ENCODE measurements around the gene RUNX2.

Gene RUNX2

DNA sequence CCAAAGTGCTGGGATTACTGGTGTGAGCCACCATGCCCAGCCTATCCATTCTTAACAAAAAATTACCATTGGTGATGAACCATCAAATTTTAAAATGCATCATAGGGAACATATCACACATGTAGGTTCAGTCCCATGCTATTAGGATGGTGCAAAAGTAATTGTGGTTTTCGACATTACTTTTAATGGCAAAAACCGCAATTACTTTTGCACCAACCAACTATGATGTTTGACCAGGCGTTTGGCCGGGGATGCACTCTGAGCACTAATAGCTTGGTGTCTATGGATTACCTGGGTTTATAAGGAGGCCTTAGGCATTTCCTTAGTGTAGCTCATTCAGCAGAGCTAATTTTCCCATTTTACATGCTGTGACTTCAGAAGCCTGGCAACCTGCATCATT lies 296.1 kb downstream of the RUNX2 start:
- no peak for DNase-seq (ENCODE audit: low spot score)

GRCh38 chr6:45625191-45625664 lies 297.1 kb downstream of the RUNX2 start:
- DNase-seq (ENCODE audit: low spot score), result no peak

DNA sequence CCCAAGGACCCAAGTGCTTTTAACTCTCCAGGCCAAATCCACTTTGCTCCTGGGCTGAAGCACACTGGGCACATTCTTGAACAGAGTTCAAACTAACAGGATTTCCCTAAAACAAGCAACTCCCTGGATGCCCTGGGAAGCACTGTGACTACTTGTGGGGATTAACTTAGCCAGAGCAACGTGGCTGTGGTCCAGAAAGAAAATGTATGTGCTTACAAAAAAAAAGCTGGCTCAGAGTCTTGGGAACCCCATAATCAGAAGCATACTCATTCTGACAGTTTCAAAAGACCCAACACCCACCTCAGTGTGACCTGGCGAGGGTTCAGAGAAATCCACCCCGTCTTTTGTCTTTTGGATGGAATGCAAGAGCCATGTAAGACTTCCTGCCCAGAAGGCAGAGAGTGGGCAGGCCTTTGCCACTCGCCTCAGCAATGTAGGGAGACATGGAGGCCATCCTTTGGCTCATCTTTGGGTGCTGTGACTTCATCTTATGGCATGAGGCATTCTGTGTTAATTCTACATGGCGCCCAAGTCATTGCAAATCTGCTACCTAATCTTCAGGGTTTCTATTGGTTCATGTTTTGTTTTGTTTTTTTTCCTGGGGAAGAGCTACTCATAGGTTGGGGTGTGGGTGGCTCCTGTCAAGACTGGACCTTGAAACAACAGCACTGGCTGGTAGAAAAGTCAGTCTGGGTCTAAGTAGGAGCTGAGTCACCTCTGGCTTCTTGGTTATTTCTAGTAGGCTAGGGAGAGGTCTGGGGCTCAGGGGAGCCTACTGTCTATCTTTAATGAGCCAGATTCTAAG lies 298.2 kb downstream of the RUNX2 start:
- DNase-seq (ENCODE audit: low spot score), result no peak

- no peak for DNase-seq (ENCODE audit: low spot score)
These were observed 302.2 kb downstream of the RUNX2 start for GRCh38 chr6:45630314-45630713.

DNA sequence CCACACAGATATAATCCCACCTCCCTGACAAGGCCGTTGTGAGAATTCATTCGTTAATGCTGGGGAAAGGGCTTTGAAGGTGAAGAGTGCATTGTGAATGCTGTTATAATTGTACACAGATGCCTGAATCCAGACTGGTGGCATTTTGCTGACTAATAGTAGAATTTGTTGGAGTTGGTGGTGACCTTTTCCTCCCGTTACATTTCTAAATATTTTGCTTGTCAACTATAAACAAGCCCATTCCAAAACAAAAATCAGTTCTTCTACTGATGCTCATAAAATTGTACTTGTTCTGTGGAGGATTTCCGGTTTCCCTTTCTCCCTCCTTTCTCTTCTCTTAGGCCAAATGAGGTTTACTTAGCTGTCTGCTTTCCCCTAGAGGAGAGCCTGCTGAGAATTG lies 302.7 kb downstream of the RUNX2 start:
- DNase-seq (ENCODE audit: low spot score), result no peak

- DNase-seq (ENCODE audit: low spot score), result no peak
These were observed 303.3 kb downstream of the RUNX2 start for GRCh38 chr6:45631396-45631795.

DNA sequence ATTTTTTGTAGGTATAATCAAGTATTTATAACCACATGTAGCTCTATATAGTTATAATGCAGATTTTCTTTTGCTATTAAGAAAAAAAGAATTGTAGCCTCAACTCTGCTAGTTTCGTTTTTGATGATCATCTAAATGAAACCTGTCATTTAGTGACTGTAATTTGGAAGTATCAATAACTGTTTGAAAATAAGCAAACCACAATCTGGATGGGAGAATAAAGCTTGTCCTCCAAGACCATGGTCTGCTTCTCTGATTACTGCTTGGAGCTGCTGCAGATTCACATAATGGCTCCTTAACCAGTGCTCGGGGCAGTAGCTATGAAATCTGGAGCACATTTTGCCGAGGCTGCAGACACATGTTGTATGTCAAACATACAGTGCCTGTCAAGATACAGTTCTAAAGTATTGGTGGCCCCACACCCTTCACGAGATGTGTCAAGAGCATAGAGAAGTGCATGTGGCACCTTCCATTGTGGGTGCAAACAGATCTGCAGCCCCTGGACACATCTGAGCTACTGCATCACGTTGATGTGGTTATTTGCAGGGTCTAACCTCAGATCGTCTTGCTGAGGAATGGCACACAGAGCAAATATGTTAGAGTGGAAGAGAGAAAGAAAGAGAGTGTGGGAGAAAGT lies 305.3 kb downstream of the RUNX2 start:
- DNase-seq (ENCODE audit: low spot score), result no peak

GRCh38 chr6:45634231-45634630 lies 306.1 kb downstream of the RUNX2 start:
- DNase-seq (ENCODE audit: low spot score), result no peak

DNA sequence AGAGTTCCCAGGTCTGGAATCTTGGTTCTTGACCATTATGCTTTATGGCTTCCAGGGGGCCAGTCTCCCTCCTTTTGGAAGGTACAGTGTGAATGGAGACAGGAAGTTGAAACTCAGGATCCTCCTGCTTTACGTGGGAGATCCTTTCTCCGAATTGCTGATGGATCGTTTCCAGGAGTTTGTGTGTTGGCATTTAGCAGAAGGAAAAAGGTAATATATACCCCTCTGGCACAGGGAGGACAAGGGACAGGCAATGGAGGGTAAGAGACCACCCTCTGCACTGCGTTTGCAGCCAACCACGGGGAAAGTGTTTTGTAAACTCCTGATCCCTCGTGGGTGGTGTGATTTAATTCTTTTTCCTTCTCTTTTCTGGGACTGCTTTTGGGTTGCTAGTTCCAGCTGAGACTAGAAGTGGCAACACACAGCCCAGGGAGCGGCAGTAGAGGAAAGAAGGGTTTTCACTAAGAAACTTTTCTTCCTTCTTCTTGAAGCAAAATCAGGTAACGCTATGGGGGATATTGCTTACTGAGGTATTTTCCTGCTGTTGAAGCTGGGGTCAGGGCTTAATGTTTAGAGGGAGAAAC lies 307.2 kb downstream of the RUNX2 start:
- no peak for DNase-seq (ENCODE audit: low spot score)

- DNase-seq (ENCODE audit: low spot score), result no peak
These were observed 308.9 kb downstream of the RUNX2 start for GRCh38 chr6:45637056-45637455.

- DNase-seq (ENCODE audit: low spot score), result no peak
These were observed 309.6 kb downstream of the RUNX2 start for GRCh38 chr6:45637611-45638257.

DNA sequence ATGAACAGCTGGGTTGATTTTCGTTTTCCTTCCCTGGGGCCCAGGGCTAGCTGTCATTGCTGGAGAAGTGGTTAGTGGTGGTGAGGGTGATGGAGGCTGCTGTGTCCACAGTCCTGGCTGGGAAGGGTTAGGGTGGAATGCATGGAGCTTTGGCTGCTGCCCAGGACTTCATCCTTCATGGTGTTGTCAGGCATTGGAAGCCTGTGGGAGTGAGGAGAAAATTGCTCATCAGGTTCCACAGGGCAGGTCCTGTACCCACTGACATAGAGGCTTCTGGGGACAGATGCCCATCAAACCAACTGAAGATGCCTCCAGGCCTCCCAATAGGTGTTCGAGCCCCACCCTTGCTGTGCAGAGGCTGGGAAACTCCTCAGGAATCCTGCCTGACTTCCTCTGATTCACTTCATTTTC lies 312.0 kb downstream of the RUNX2 start:
- no peak for DNase-seq (ENCODE audit: low spot score)

DNA sequence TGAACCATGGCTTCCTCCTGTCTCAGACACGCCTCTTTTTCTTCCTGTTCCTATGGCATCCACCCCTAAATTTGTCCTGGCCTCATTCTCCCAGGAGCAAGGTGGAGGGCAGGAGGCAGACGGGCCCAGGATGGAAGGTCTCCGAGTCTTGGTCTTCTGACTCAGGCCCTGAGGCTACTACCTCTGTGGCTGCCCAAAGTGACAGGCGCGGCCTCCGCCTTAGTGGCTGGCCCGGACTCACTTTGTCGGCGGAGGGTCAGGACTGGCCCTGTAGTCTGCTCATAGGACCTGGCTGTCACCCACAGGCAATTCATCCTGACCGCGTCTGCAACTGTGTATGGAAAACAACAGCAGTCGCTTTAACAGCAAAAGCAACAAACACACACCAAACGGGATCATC lies 312.7 kb downstream of the RUNX2 start:
- no peak for DNase-seq (ENCODE audit: low spot score)

- no peak for DNase-seq (ENCODE audit: low spot score)
These were observed 314.4 kb downstream of the RUNX2 start for GRCh38 chr6:45642331-45643125.

DNA sequence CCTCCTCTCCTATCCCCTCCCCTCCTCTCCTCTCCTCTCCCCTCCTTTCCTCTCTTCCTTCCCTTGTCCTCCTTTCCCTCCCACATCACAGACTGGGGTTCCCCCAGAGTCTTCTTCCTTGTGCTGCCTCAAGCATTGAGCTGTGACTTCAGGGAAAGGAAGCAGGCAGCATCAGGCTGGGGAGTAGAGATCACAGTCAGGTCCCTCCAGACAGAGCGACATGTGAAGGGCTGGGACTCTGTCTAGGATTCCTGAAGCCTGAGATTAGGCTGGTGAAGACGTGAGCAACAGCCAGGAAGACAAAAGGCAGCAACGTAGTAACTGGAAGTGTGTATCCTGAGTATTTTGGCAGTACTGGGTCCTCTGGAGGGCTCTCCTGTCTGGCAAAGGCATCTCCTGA lies 315.0 kb downstream of the RUNX2 start:
- DNase-seq (ENCODE audit: low spot score), result no peak

DNA sequence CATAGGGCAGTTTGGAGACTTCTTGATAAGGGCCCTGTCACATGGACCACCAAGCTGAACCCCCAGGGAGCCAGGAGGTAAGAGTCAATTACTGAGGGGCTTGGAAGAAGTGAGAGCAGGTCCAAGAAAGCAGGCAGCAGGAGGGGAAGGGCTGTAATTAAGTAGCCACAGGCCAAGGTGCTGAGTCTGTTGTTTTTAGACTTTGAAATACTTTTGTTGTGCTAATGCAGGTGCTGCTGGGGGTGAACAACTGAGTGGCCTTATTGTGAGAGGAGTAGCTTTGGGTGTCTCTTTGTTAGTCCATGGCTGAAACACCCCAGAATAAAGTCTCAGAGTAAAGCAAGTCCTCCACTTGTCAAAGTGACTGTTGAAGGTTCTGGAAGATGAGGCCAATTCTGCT lies 316.6 kb downstream of the RUNX2 start:
- DNase-seq (ENCODE audit: low spot score), result no peak

DNA sequence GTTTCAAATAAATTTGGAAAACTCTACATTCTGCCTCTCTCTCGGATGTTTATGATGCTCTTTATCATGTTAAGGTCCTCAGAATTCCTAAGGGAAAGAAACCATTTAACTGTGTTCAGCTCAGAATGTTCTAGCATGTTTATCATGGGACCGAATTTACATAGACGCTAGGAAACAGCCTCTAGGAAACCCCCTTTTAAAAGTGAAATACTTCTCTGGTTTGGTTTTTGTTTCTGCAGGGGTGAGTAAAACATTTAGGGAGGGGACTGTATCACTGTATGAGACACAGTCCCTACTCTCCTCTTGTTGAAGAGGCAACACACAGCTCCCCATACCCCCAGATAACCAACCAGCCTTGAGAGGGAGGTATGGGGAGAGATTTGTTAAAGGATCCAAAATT lies 317.2 kb downstream of the RUNX2 start:
- no peak for DNase-seq (ENCODE audit: low spot score)

GRCh38 chr6:45647341-45648261 lies 319.5 kb downstream of the RUNX2 start:
- DNase-seq (ENCODE audit: low spot score), result no peak

GRCh38 chr6:45648262-45648620 lies 320.1 kb downstream of the RUNX2 start:
- DNase-seq (ENCODE audit: low spot score), result no peak

DNA sequence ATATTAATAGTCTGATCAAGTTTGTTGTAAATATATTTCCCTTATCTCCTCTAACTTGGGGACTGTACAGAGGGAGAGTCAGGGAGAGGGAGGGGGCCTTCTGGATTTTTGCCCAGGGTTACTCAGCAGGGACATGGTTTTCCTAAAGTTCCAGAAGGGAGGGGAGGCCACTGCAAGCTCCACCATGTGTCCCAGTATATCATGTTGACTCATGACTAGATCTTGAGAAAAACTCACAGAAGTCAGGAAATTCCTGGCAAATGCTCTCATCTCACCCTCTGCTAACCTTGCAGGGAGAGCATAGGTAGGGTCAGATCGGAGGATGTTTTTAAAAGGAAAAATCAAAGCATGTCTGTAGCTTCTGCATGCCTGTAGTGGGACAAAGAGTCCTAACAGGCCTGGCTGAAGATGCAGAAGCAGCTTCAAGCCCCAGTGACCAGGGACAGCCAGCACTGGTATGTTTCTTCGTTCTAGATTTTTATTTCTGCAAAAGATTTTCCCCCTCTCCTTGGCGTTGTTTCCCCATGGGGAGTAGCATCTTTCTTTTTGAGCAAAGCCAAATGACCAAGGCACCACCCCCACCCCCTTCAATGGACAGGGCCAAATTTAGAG lies 322.5 kb downstream of the RUNX2 start:
- DNase-seq (ENCODE audit: low spot score), result no peak
